Mesothelial cell of epicardium (in vitro differentiated cells): ENCODE results near the gene TEX44. TPM values are rescaled to one million over a fixed set of nuclear protein-coding genes. Genes with fewer than 3 reads are reported as not detected.

ENCODE experiments used
- DNase-seq, 2 experiments: peaks; one replicate each; pipeline ENCODE4 v3.0.0; 2021; ENCODE audit warnings: low spot score in 2 of 2; ENCODE audit not compliant: unreplicated experiment in 2 of 2
- H3K27ac Mint-ChIP-seq: 2 replicates; pipeline ENCODE4 v1.8.0; 2021; ENCODE audit warnings: mixed read lengths
- H3K27me3 Mint-ChIP-seq: 2 replicates; pipeline ENCODE4 v1.8.0; 2021; ENCODE audit warnings: low read depth, mixed read lengths
- H3K36me3 Mint-ChIP-seq: 2 replicates; pipeline ENCODE4 v1.8.0; 2021; ENCODE audit warnings: mixed read lengths
- H3K4me1 Mint-ChIP-seq: 2 replicates; pipeline ENCODE4 v1.8.0; 2021; ENCODE audit warnings: mixed read lengths
- H3K4me3 Mint-ChIP-seq: 2 replicates; pipeline ENCODE4 v1.8.0; 2021; ENCODE audit warnings: mild to moderate bottlenecking, moderate library complexity, mixed read lengths
- H3K9me3 Mint-ChIP-seq: 2 replicates; pipeline ENCODE4 v1.8.0; 2021; ENCODE audit warnings: mixed read lengths
- total RNA-seq: library from RNA; stranded (reverse); gene quantifications from 3 replicates; pipeline ENCODE4 v1.2.1, GENCODE V29; 2021
- TF ChIP-seq, protein P1 (sequence below): fragments of 200-600 bp; sonication (generic); IDR thresholded peaks from one replicate; pipeline ENCODE4 v1.5.0; 2021; ENCODE audit warnings: antibody characterized with exemption; ENCODE audit not compliant: unreplicated experiment

The TEX44 gene
- total RNA-seq, 1 donor from 2014 or later: not detected

DNA sequence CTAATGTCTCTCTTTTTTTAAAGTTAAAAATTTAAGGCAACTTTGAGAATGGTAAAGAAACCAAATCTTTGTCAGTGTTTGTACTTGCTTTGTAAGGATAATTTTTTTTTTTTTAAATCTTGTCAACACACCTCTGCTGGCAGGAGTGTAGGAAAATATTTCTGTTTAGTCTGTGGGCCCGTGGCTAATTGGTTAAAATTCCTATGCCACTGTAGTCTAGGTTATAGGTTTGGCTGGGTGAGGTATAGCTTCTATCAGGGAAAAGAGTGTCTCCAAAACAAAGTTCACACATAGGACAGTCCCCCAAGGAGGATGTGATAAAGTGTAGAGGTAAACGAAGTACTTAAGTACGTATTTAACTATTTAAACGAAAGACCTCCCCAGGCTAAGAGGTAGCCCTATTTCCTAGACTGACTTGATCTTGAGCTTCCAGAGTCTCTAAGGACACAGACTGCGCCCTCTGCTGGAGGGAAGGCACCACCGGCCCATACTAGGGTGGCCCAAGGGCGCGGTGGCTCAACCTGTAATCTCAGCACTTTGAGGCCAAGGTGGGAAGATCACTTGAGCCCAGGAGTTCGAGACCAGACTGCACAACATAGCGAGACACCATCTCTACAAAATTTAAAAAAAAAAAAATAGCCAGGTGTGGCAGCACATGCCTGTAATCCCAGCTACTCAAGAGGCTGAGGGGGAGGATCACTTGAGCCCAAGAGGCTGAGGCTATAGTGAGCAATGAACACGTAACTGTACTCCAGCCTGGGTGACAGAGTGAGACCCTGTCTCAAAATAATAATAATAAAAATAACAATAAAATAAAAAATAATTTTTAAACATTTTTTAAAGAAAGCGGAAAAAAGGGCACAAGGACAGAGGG is 8.9 kb downstream of the TEX44 start:
- Mint-ChIP-seq H3K9me3 (no peaks in the 10 kb centered on the region), H3K27ac (peak overlapping the region; percentile 95), H3K4me1 (peaks cover 40% of the 10 kb centered on the region), H3K27me3 (no peaks in the 10 kb centered on the region), H3K4me3 (no peak overlapping the region), H3K36me3 (no peaks in the 10 kb centered on the region)
- TF ChIP-seq, protein P1, sequence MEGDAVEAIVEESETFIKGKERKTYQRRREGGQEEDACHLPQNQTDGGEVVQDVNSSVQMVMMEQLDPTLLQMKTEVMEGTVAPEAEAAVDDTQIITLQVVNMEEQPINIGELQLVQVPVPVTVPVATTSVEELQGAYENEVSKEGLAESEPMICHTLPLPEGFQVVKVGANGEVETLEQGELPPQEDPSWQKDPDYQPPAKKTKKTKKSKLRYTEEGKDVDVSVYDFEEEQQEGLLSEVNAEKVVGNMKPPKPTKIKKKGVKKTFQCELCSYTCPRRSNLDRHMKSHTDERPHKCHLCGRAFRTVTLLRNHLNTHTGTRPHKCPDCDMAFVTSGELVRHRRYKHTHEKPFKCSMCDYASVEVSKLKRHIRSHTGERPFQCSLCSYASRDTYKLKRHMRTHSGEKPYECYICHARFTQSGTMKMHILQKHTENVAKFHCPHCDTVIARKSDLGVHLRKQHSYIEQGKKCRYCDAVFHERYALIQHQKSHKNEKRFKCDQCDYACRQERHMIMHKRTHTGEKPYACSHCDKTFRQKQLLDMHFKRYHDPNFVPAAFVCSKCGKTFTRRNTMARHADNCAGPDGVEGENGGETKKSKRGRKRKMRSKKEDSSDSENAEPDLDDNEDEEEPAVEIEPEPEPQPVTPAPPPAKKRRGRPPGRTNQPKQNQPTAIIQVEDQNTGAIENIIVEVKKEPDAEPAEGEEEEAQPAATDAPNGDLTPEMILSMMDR: peak; percentile 81
- peak; percentile 68 to 83 for DNase-seq

DNA sequence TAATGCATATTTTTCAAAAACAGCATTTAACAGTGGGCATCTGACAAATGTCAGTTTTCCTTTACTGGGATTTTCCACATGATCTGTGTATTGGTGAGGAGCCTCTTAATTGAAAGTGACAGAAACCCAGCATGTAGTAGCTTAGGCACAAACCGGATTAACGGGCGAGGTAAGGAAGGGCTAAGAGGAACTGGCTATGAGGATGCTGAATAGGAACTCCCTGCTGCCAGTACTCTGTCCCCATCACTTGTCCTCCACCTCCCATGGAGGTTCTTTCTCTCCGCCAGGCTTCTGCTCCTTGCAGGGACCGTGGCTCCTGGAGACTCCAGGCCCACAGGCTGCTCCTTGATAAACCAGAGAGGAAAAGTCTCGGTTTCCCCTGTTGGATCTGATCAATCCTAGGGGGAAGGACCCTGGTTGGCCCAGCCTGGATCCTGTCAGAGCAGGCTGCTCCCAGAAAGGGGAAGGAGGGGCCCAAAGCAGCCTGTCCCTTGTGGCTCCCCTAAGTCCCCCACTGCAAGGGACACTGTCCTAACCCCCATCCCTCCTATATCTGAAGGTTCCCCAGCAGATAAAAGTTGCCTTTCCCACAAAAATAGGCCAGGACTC is 10.3 kb downstream of the TEX44 start:
- Mint-ChIP-seq H3K36me3 (no peaks in the 10 kb centered on the region), H3K4me3 (peak overlapping the region; percentile 54), H3K9me3 (no peaks in the 10 kb centered on the region), H3K4me1 (peaks cover 40% of the 10 kb centered on the region), H3K27ac (peak overlapping the region; percentile 93), H3K27me3 (no peaks in the 10 kb centered on the region)
- DNase-seq: no peak
- TF ChIP-seq, protein P1: no peak

DNA sequence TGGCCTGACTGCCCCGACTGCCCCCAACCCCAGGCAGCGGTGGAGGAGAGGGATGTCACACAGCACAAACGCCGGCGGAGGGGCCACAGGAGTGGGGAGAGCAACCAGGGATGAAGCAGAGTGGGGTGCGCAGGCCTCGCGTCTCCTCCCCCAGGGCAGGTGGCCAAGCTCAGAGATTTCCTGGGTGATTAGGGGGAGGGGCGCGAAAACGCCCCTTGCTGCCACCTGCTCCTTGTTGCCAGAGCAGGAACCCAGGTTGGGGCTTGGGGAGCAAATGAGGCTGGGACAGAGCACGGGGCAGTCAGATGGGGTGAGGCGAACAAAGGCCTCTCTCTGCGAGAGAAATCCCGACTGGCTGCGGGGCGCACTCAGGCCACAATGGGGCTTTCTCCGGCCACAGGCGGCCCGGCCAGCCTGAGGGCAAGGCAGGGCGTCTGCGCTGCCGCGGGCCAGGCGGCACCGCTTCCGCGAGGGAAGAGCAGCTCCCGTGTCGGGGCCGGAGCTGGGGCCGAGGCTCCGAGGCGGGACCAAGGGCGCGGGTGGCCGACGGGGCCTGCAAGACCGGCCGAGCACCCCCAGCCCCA is 11.5 kb downstream of the TEX44 start:
- DNase-seq: peak in 1 of 2 experiments; percentile 62
- Mint-ChIP-seq H3K9me3 (no peaks in the 10 kb centered on the region), H3K4me1 (peaks cover 40% of the 10 kb centered on the region), H3K36me3 (no peaks in the 10 kb centered on the region), H3K4me3 (peak overlapping the region; percentile 54), H3K27me3 (no peaks in the 10 kb centered on the region), H3K27ac (peak overlapping the region; percentile 93)
- TF ChIP-seq, protein P1: no peak

DNA sequence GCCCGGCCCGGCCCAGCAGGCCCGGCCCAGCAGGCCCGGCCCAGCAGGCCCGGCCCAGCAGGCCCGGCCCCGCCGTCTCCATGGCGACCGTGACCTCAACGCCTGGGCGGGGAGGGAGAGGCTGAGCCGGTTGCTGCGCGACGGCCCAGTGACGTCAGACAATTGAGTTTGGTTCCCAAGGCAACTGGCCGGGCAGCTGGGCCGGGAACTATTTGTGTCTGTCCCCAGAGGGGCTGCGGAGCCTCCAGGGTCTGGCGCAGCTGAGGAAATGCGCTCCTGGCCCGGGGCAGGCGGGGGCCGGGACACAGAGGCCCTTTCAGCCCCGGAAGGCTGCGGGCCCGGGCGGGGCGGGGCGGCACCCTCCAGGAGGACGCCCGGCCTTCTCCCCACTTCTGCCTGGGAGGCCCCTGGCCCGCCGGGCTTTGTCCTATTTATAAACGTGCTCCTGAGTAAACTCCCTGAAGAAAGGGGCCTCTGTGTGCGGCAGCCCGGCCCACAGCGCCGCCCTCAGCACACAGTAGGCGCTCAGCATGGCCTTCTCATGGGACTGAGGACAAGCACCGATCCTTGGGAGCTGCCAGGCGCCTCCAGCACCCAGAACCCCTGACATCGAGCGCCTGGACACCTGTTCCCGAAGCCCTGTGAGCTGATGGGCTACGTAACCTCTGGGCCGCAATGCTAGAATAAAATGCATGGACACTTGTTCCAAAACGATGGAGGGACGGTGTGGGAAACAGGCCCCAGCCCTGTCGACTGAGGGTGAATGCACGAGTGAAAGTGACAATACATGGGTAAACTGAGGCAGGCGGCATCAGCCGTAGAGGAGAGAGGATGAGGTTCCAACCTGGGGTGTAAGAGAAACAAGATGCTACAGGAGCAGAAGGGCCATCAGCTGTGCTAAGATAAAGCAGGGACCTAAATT is 12.3 kb downstream of the TEX44 start:
- Mint-ChIP-seq H3K36me3 (no peaks in the 10 kb centered on the region), H3K9me3 (no peaks in the 10 kb centered on the region), H3K27ac (peak overlapping the region; percentile 98), H3K27me3 (no peaks in the 10 kb centered on the region), H3K4me3 (peak overlapping the region; percentile 54), H3K4me1 (peaks cover 40% of the 10 kb centered on the region)
- TF ChIP-seq, protein P1: no peak
- DNase-seq: peak; percentile 98 to 99

DNA sequence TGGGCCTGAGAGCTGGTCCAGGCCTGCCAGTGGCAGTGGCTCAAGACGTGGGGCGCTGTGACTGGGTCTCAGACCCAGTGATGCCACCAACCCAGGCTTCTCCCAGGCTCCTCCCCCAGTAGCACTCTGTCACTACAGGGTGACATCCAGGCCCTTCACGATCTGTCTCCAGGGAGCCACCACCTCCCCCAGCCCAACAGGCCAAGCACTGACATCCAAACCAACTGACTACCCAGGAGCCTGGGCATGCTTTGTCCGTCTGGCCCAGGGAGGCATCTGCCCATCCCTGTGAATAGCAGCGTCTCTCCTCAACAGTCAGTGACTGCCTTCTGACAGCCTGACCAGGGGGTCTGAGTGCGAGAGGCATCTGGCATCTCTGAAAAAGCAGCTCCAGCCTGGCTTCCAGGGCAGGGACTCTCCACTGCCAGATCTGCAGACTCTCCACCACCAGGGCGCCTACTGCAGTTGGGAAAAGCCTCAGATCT is 13.0 kb downstream of the TEX44 start:
- no peaks in the 10 kb centered on the region for H3K9me3 Mint-ChIP-seq
- no peaks in the 10 kb centered on the region for H3K36me3 Mint-ChIP-seq
- H3K4me1 Mint-ChIP-seq: peaks cover 42% of the 10 kb centered on the region
- DNase-seq: no peak
- peak overlapping the region; percentile 98 for H3K27ac Mint-ChIP-seq
- TF ChIP-seq, protein P1: no peak
- H3K27me3 Mint-ChIP-seq: no peaks in the 10 kb centered on the region
- H3K4me3 Mint-ChIP-seq: peak overlapping the region; percentile 43
